ENCODE results near the gene IFITM1. TPM values are rescaled to one million over a fixed set of nuclear protein-coding genes. Genes with fewer than 3 reads are reported as not detected.

IFITM1 gene
- total RNA-seq, 4 donors from 2014 or later: 47.8 to 103 (median 80.5) TPM

- intact Hi-C loops (cut with DNase I; ENCODE audit: low total_unique reads) (loop anchor here (5.0 kb wide), 1 partner anchor 52 kb away; no protein-coding TSS in a partner anchor), in situ Hi-C loops (cut with MboI; ENCODE audit: low sequenced_read_pairs in 4 of 4) (loop anchor here in 1 of 4 donors (10.0 kb wide), 1 partner anchor 50 kb away; no protein-coding TSS in a partner anchor)
- Histone ChIP-seq H3K27me3 (peaks cover 7 to 11% (median 8%) of the 10 kb centered on the region in 3 donors), H3K36me3 (no peaks in the 10 kb centered on the region), H3K27ac (peak overlapping the region in 3 of 4 donors; percentile 9 to 88 (median 33)), H3K4me1 (peaks cover 7 to 15% of the 10 kb centered on the region in 2 donors), H3K4me3 (no peak overlapping the region), H3K9me3 (no peaks in the 10 kb centered on the region)
- peak; percentile 50 to 53 for ATAC-seq
- no peak for TF ChIP-seq POLR2A (IDR thresholded peaks at IDR 0.05)
- TF ChIP-seq, protein P1, sequence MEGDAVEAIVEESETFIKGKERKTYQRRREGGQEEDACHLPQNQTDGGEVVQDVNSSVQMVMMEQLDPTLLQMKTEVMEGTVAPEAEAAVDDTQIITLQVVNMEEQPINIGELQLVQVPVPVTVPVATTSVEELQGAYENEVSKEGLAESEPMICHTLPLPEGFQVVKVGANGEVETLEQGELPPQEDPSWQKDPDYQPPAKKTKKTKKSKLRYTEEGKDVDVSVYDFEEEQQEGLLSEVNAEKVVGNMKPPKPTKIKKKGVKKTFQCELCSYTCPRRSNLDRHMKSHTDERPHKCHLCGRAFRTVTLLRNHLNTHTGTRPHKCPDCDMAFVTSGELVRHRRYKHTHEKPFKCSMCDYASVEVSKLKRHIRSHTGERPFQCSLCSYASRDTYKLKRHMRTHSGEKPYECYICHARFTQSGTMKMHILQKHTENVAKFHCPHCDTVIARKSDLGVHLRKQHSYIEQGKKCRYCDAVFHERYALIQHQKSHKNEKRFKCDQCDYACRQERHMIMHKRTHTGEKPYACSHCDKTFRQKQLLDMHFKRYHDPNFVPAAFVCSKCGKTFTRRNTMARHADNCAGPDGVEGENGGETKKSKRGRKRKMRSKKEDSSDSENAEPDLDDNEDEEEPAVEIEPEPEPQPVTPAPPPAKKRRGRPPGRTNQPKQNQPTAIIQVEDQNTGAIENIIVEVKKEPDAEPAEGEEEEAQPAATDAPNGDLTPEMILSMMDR (IDR thresholded peaks at IDR 0.05 in 4 of 5, conservative IDR thresholded peaks at IDR 0.05 in 1 of 5): peak; percentile 16 to 58 (median 53)
- no peak for DNase-seq
These were observed 8.7 kb upstream of the IFITM1 start for GRCh38 chr11:304915-305843.

- Histone ChIP-seq H3K9me3 (no peaks in the 10 kb centered on the region), H3K27me3 (peaks cover 3 to 8% (median 6%) of the 10 kb centered on the region in 3 donors), H3K36me3 (no peaks in the 10 kb centered on the region), H3K27ac (peak overlapping the region in 3 of 4 donors; percentile 33 to 88 (median 57)), H3K4me1 (peaks cover 7 to 15% of the 10 kb centered on the region in 2 donors), H3K4me3 (no peak overlapping the region)
- in situ Hi-C loops (cut with MboI; ENCODE audit: low sequenced_read_pairs in 4 of 4): loop anchor here in 1 of 4 donors (10.0 kb wide), 1 partner anchor 49 kb away; no protein-coding TSS in a partner anchor
- no peak for ATAC-seq
- TF ChIP-seq, protein P1 (IDR thresholded peaks at IDR 0.05 in 4 of 5, conservative IDR thresholded peaks at IDR 0.05 in 1 of 5): no peak
- TF ChIP-seq POLR2A (IDR thresholded peaks at IDR 0.05): no peak
- intact Hi-C loops (cut with DNase I; ENCODE audit: low total_unique reads): loop anchor here (5.0 kb wide), 1 partner anchor 51 kb away; no protein-coding TSS in a partner anchor
- DNase-seq: no peak
These were observed 8.0 kb upstream of the IFITM1 start for GRCh38 chr11:305844-306211.

DNA sequence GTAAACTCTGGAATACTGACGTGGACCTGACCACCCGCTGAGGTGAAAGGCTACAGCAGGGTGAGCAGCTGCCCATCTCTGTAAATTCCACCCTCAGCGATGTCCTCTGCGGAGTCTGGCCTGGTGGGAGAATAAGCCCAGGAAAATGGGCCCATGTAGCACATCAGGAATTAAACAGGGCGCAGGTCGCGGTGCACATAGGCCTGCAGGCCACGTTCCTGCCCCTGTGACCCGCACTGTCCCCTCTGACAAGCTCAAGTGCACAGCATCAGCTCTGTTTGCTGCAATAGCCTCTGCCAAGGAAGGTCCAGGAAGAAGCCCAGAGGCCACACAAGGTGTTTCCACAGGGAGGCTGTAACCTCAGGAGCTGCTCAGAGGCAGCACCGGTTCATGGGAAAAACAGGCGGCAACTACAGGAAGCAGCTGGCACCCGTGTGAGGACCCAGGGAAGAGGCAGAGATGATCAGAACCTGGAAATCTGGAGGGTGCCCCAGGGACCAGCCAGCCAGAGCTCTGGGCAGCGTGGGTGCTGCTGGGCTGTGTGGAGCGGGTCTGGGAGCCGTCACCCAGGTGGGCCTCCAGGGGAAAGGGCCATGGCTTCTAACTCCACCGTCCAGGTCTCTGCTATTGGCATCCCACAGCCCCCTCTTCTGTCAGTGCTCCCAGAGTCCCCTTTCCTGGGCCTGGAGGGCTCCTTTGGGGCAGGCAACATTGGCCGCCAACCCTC is 7.0 kb upstream of the IFITM1 start:
- peak overlapping the region; percentile 57 to 88 (median 78) for H3K27ac ChIP-seq
- no peak for ATAC-seq
- TF ChIP-seq, protein P1 (IDR thresholded peaks at IDR 0.05 in 4 of 5, conservative IDR thresholded peaks at IDR 0.05 in 1 of 5): no peak
- TF ChIP-seq POLR2A (IDR thresholded peaks at IDR 0.05): no peak
- no peaks in the 10 kb centered on the region for H3K9me3 ChIP-seq
- in situ Hi-C loops (cut with MboI; ENCODE audit: low sequenced_read_pairs in 4 of 4): loop anchor here in 1 of 4 donors (10.0 kb wide), 1 partner anchor 48 kb away; no protein-coding TSS in a partner anchor
- H3K27me3 ChIP-seq: peaks cover 3 to 8% (median 6%) of the 10 kb centered on the region in 3 donors
- H3K36me3 ChIP-seq: no peaks in the 10 kb centered on the region
- no peak overlapping the region for H3K4me3 ChIP-seq
- peaks cover 7 to 15% of the 10 kb centered on the region in 2 donors for H3K4me1 ChIP-seq
- intact Hi-C loops (cut with DNase I; ENCODE audit: low total_unique reads): loop anchor here (5.0 kb wide), 1 partner anchor 50 kb away; no protein-coding TSS in a partner anchor
- no peak for DNase-seq

All from gastrocnemius medialis (tissue), 4 donors.